Loucy (cell line): ENCODE data around the gene FAT1.

ENCODE experiments used
- H2AFZ ChIP-seq: fragments of 200-600 bp; sonication (generic); 2 replicates; pipeline ENCODE4 v1.6.0; 2016; ENCODE audit warnings: antibody characterized with exemption, mild to moderate bottlenecking, low read length, moderate library complexity
- H3F3A ChIP-seq: fragments of 200-600 bp; 2 replicates; pipeline ENCODE4 v1.6.0; 2016; ENCODE audit warnings: antibody characterized with exemption, low read depth, mild to moderate bottlenecking
- H3K27me3 ChIP-seq: fragments of 200-600 bp; sonication (generic); 2 replicates; pipeline ENCODE4 v1.6.1; 2014; ENCODE audit warnings: low read length, mild to moderate bottlenecking; ENCODE audit not compliant: insufficient read depth, poor library complexity, severe bottlenecking
- H3K36me3 ChIP-seq: fragments of 200-600 bp; sonication (generic); 2 replicates; pipeline ENCODE4 v1.6.1; 2016; ENCODE audit warnings: low read length; ENCODE audit not compliant: insufficient read depth
- H3K4me1 ChIP-seq: fragments of 200-600 bp; sonication (generic); 2 replicates; pipeline ENCODE4 v1.5.1; 2014; ENCODE audit warnings: low read length, mild to moderate bottlenecking; ENCODE audit not compliant: insufficient read depth, poor library complexity, severe bottlenecking
- H3K4me2 ChIP-seq: fragments of 200-600 bp; sonication (generic); 2 replicates; pipeline ENCODE4 v1.6.0; 2014; ENCODE audit warnings: antibody characterized with exemption, low read length, low read depth, mild to moderate bottlenecking; ENCODE audit not compliant: poor library complexity, severe bottlenecking
- H3K4me3 ChIP-seq: fragments of 200-600 bp; sonication (generic); 2 replicates; pipeline ENCODE4 v1.5.1; 2014; ENCODE audit warnings: low read length, mild to moderate bottlenecking, mixed read lengths; ENCODE audit not compliant: poor library complexity, severe bottlenecking
- H3K79me2 ChIP-seq: fragments of 200-600 bp; sonication (generic); 2 replicates; pipeline ENCODE4 v1.6.1; 2014; ENCODE audit warnings: low read length; ENCODE audit not compliant: insufficient read depth
- H3K9ac ChIP-seq: fragments of 200-600 bp; sonication (generic); 2 replicates; pipeline ENCODE4 v1.6.0; 2014; ENCODE audit warnings: mild to moderate bottlenecking, low read depth, low read length, moderate library complexity; ENCODE audit not compliant: poor library complexity, severe bottlenecking
- H3K9me2 ChIP-seq: fragments of 200-600 bp; sonication (generic); replicated peaks from 2 replicates; pipeline ENCODE4 v1.6.1; 2016; ENCODE audit warnings: low read depth, low read length, mixed read lengths
- H3K9me3 ChIP-seq: fragments of 200-600 bp; sonication (generic); 2 replicates; pipeline ENCODE4 v1.6.1; 2014; ENCODE audit warnings: mild to moderate bottlenecking, antibody characterized with exemption, low read length, low read depth; ENCODE audit not compliant: insufficient read depth
- H4K20me1 ChIP-seq: fragments of 200-600 bp; sonication (generic); 2 replicates; pipeline ENCODE4 v1.6.0; 2014; ENCODE audit warnings: antibody characterized with exemption, low read length, mild to moderate bottlenecking; ENCODE audit not compliant: insufficient read depth, poor library complexity, severe bottlenecking
- CTCF ChIP-seq: fragments of 200-600 bp; sonication (generic); conservative IDR thresholded peaks from 2 replicates; pipeline ENCODE4 v1.5.1; 2014; ENCODE audit warnings: mild to moderate bottlenecking, antibody characterized with exemption, low read length
- EZH2phosphoT487 ChIP-seq: fragments of 200-600 bp; IDR thresholded peaks from 2 replicates; pipeline ENCODE4 v1.6.1; 2018; ENCODE audit warnings: antibody characterized with exemption, mild to moderate bottlenecking, moderate library complexity, borderline replicate concordance

FAT1 gene

GRCh38 chr4:186770481-186771175, 47.0 kb upstream of the FAT1 start:
- Histone ChIP-seq H3K9ac (no peak overlapping the region), H3K4me1 (peaks cover 6% of the 10 kb centered on the region), H3F3A (no peaks in the 10 kb centered on the region), H3K4me3 (no peak overlapping the region), H3K36me3 (no peaks in the 10 kb centered on the region), H3K79me2 (no peaks in the 10 kb centered on the region), H2AFZ (no peak overlapping the region), H3K9me2 (no peaks in the 10 kb centered on the region), H3K9me3 (no peaks in the 10 kb centered on the region), H4K20me1 (no peaks in the 10 kb centered on the region), H3K4me2 (no peak overlapping the region), H3K27me3 (no peaks in the 10 kb centered on the region)
- TF ChIP-seq CTCF (no peak), EZH2phosphoT487 (no peak)

GRCh38 chr4:186767794-186768193, 44.1 kb upstream of the FAT1 start:
- Histone ChIP-seq H3K9me2 (no peaks in the 10 kb centered on the region), H3K4me2 (no peak overlapping the region), H2AFZ (no peak overlapping the region), H3K4me3 (no peak overlapping the region), H3K79me2 (no peaks in the 10 kb centered on the region), H3K9ac (no peak overlapping the region), H3K36me3 (no peaks in the 10 kb centered on the region), H3F3A (no peaks in the 10 kb centered on the region), H4K20me1 (no peaks in the 10 kb centered on the region), H3K4me1 (peaks cover 15% of the 10 kb centered on the region), H3K9me3 (no peaks in the 10 kb centered on the region), H3K27me3 (no peaks in the 10 kb centered on the region)
- TF ChIP-seq EZH2phosphoT487 (no peak), CTCF (no peak)

- Histone ChIP-seq H3K4me2 (peak overlapping the region; percentile 31), H3F3A (no peaks in the 10 kb centered on the region), H3K9ac (peak overlapping the region; percentile 42), H3K4me1 (peaks cover 15% of the 10 kb centered on the region), H2AFZ (peak overlapping the region; percentile 57), H4K20me1 (no peaks in the 10 kb centered on the region), H3K4me3 (peak overlapping the region; percentile 25), H3K27me3 (no peaks in the 10 kb centered on the region), H3K79me2 (no peaks in the 10 kb centered on the region), H3K9me2 (no peaks in the 10 kb centered on the region), H3K36me3 (no peaks in the 10 kb centered on the region), H3K9me3 (no peaks in the 10 kb centered on the region)
- TF ChIP-seq EZH2phosphoT487 (no peak), CTCF (no peak)
Measured at GRCh38 chr4:186765673-186766546, 42.3 kb upstream of the FAT1 start.
